GM12878 (cell line): ENCODE measurements around the gene ZFP64. TPM values are rescaled to one million over a fixed set of nuclear protein-coding genes. Genes with fewer than 3 reads are reported as not detected.

ENCODE experiments used
- ATAC-seq: fragments of 200-7000 bp; cut with Tn5 transposase; 3 replicates; pipeline ENCODE4 v1.9.1; 2020; ENCODE audit warnings: mild to moderate bottlenecking, moderate library complexity
- Bru-seq: library from RNA; stranded (reverse); fragments of 400-500 nt; gene quantifications from one replicate; lab custom pipeline; 2021; lab: Mats Ljungman, UMichigan
- BruChase-seq, 2 experiments: library from RNA; stranded (reverse); fragments of 400-500 nt; gene quantifications; one replicate each; lab custom pipeline; 2021; lab: Mats Ljungman, UMichigan
- BruUV-seq: library from RNA; stranded (reverse); fragments of 400-500 nt; replicated peaks from 2 replicates; lab custom pipeline; 2021; lab: Mats Ljungman, UMichigan
- CTCF ChIA-PET: fragments of 300-600 bp; sonication (Branson Sonifier 250); formaldehyde crosslinking; extraction: SDS; loops from one replicate; lab custom pipeline; 2021; ENCODE audit warnings: inconsistent platforms; lab: Yijun Ruan, JAX
- POLR2A ChIA-PET: fragments of 350-600 bp; formaldehyde crosslinking; extraction: SDS; loops from one replicate; lab custom pipeline; 2021; ENCODE audit warnings: inconsistent platforms; lab: Charles Lee
- RAD21 ChIA-PET: fragments of 300-600 bp; sonication (Branson Sonifier 250); formaldehyde crosslinking; loops from one replicate; lab custom pipeline; 2023; ENCODE audit warnings: antibody characterized with exemption; ENCODE audit not compliant: unreplicated experiment; lab: Charles Lee
- SMC1A ChIA-PET: fragments of 300-600 bp; sonication (Branson Sonifier 250); formaldehyde crosslinking; loops from one replicate; lab custom pipeline; 2023; ENCODE audit not compliant: unreplicated experiment, uncharacterized antibody; lab: Charles Lee
- DNase-seq: peaks from one replicate; pipeline ENCODE4 v3.0.0-alpha.2; 2011; ENCODE audit warnings: low read depth, low spot score
- FAIRE-seq: peaks from 3 replicates; lab custom pipeline; 2011; peaks lifted over from hg19 to GRCh38; lab: Jason Lieb, UNC
- H2AFZ ChIP-seq: 2 replicates; pipeline ENCODE4 v1.6.0; 2011; ENCODE audit warnings: low read depth, low read length, control low read depth; ENCODE audit not compliant: control insufficient read depth
- H3K27ac ChIP-seq: 2 replicates; pipeline ENCODE4 v1.5.1; 2011; ENCODE audit warnings: control low read depth; ENCODE audit not compliant: control insufficient read depth, insufficient read depth
- H3K27me3 ChIP-seq, 2 experiments: replicated peaks in 1 of 2; 2 replicates each; pipeline versions ENCODE4 v1.6.0 to v1.6.1; 2011; ENCODE audit warnings: low read length in 1 of 2; ENCODE audit not compliant: control insufficient read depth in 2 of 2, insufficient read depth in 2 of 2
- H3K36me3 ChIP-seq, 2 experiments: 2 replicates each; pipeline ENCODE4 v1.5.1; 2011; ENCODE audit warnings: low read length in 1 of 2; ENCODE audit not compliant: control insufficient read depth in 2 of 2, insufficient read depth in 2 of 2
- H3K4me1 ChIP-seq: 2 replicates; pipeline ENCODE4 v1.6.1; 2011; ENCODE audit warnings: mild to moderate bottlenecking, low read length, moderate library complexity, mixed read lengths; ENCODE audit not compliant: control insufficient read depth, insufficient read depth
- H3K4me2 ChIP-seq: 2 replicates; pipeline ENCODE4 v1.6.0; 2011; ENCODE audit warnings: control low read depth; ENCODE audit not compliant: control insufficient read depth, insufficient read depth
- H3K4me3 ChIP-seq: fragments of 200-600 bp; sonication (generic); 2 replicates; pipeline ENCODE4 v1.5.1; 2016
- H3K79me2 ChIP-seq: 2 replicates; pipeline ENCODE4 v1.6.0; 2011; ENCODE audit warnings: low read length; ENCODE audit not compliant: control insufficient read depth, insufficient read depth
- H3K9ac ChIP-seq: 2 replicates; pipeline ENCODE4 v1.8.0; 2011; ENCODE audit warnings: low read length, control low read depth, mixed read lengths; ENCODE audit not compliant: control insufficient read depth, insufficient read depth
- H3K9me3 ChIP-seq: replicated peaks from 3 replicates; pipeline ENCODE4 v1.5.1; 2011; ENCODE audit warnings: mild to moderate bottlenecking, low read length; ENCODE audit not compliant: control insufficient read depth, insufficient read depth
- H4K20me1 ChIP-seq: 2 replicates; pipeline ENCODE4 v1.6.0; 2011; ENCODE audit not compliant: control insufficient read depth, insufficient read depth
- BCL11A ChIP-seq: IDR thresholded peaks from 2 replicates; pipeline ENCODE4 v1.6.1; 2011; ENCODE audit warnings: low read depth, low read length
- DPF2 ChIP-seq: fragments of 450-650 bp; IDR thresholded peaks from 2 replicates; pipeline ENCODE4 v1.6.1; 2017; ENCODE audit warnings: mild to moderate bottlenecking
- IKZF2 ChIP-seq, 2 experiments: fragments of 450-650 bp; IDR thresholded peaks; 2 replicates each; pipeline ENCODE4 v1.6.1; 2017; ENCODE audit warnings: mild to moderate bottlenecking in 2 of 2, moderate library complexity in 2 of 2
- JUND ChIP-seq: IDR thresholded peaks from 2 replicates; pipeline ENCODE4 v1.6.1; 2012; ENCODE audit warnings: low read depth, mild to moderate bottlenecking, low read length, improper control_type of control experiment, moderate library complexity
- NFYB ChIP-seq: IDR thresholded peaks from 2 replicates; pipeline ENCODE4 v1.6.1; 2011; ENCODE audit warnings: low read depth, mild to moderate bottlenecking, low read length, improper control_type of control experiment, moderate library complexity; ENCODE audit not compliant: insufficient read depth
- NKRF ChIP-seq: fragments of 450-650 bp; conservative IDR thresholded peaks from 2 replicates; pipeline ENCODE4 v1.6.1; 2017; ENCODE audit warnings: mild to moderate bottlenecking, moderate library complexity
- POLR2A ChIP-seq: IDR thresholded peaks from 2 replicates; pipeline ENCODE4 v1.6.1; 2011; ENCODE audit warnings: low read depth, mild to moderate bottlenecking, low read length
- REST ChIP-seq: IDR thresholded peaks from 2 replicates; pipeline ENCODE4 v1.6.1; 2012; ENCODE audit warnings: mild to moderate bottlenecking, low read depth, low read length
- RFX5 ChIP-seq: IDR thresholded peaks from 2 replicates; pipeline ENCODE4 v1.6.1; 2011; ENCODE audit warnings: low read depth, low read length, improper control_type of control experiment
- ZNF24 ChIP-seq: fragments of 450-650 bp; IDR thresholded peaks from 2 replicates; pipeline ENCODE4 v1.6.1; 2017; ENCODE audit warnings: antibody characterized with exemption, mild to moderate bottlenecking
- ZNF384 ChIP-seq: IDR thresholded peaks from 2 replicates; pipeline ENCODE4 v1.6.1; 2012; ENCODE audit warnings: low read depth, mild to moderate bottlenecking, low read length, improper control_type of control experiment, borderline replicate concordance
- ZNF622 ChIP-seq: fragments of 450-650 bp; IDR thresholded peaks from 2 replicates; pipeline ENCODE4 v1.6.1; 2017; ENCODE audit warnings: mild to moderate bottlenecking, inconsistent platforms
- WGBS: methylation state at CpG from one replicate; pipeline ENCODE4 v1.1.6; 2016; ENCODE audit warnings: low lambda C conversion rate; ENCODE audit not compliant: insufficient replicate concordance, insufficient coverage; ENCODE audit errors: missing lambda C conversion rate; 5-methylcytosine and 5-hydroxymethylcytosine counted together
- in situ Hi-C: fragments of 300-500 bp; cut with MboI; formaldehyde crosslinking; loops from 9 replicates; pipeline ENCODE4 v1.14.3; 2018; ENCODE audit warnings: mixed read lengths
- intact Hi-C: fragments of 100-400 bp; cut with micrococcal nuclease; formaldehyde crosslinking; loops from one replicate; pipeline ENCODE4 v1.14.2; 2022; ENCODE audit not compliant: unreplicated experiment
- long read RNA-seq, 2 experiments: library from polyadenylated mRNA; unstranded; transcript quantifications; one replicate each; pipeline ENCODE4 v2.0.0, GENCODE V29; 2019 to 2020
- polyA minus RNA-seq, 3 experiments: library from RNA; depleted of rRNA, polyadenylated mRNA; stranded (reverse); fragments of >200 nt; gene quantifications; 2 replicates each; pipeline ENCODE4 v1.2.3, GENCODE V29; 2011
- polyA plus RNA-seq, 11 experiments: library from polyadenylated mRNA; depleted of rRNA in 4 of 11; unstranded in 6 of 11; stranded (reverse) in 5 of 11; fragments of >200 nt; fragmentation: Nextera tagmentation in 4 of 11; fragmentation: Illumina TruSeq in 1 of 11; extraction: Ambion mirVana in 4 of 11; extraction: Trizol in 1 of 11; gene quantifications; 1 replicate in 1 of 11; 2 replicates in 10 of 11; pipeline versions ENCODE4 v1.2.1 to v1.2.3, GENCODE V29; 2011 to 2016; ENCODE audit warnings: inconsistent platforms in 2 of 11, missing spikeins in 2 of 11, low read depth in 1 of 11
- total RNA-seq, 4 experiments: library from RNA; depleted of rRNA in 3 of 4; stranded (reverse); fragments of >200 nt in 3 of 4; fragmentation: Illumina TruSeq in 1 of 4; extraction: Trizol in 1 of 4; gene quantifications; 2 replicates each; pipeline versions ENCODE4 v1.2.1 to v1.2.3, GENCODE V29; 2013 to 2021

The ZFP64 gene
- 32.2 and 34.9 TPM in 2 replicates for total RNA-seq (2013; cell fraction: nucleolus; rRNA removed)
- total RNA-seq (2014; rRNA removed), result 10.6 and 12.3 TPM in 2 replicates
- total RNA-seq (2014; rRNA removed; fragmentation: Illumina TruSeq; extraction: Trizol), result 7.2 TPM in 2 replicates
- 12.5 and 14.4 TPM in 2 replicates for total RNA-seq (2021)
- polyA plus RNA-seq (2011; ENCODE audit: low read depth), result 4.2 TPM
- 12.5 and 21.8 TPM in 2 replicates for polyA plus RNA-seq (2011; rRNA removed)
- 19.0 and 20.8 TPM in 2 replicates for polyA plus RNA-seq (2011; cell fraction: cytosol; rRNA removed)
- 10.5 and 14.0 TPM in 2 replicates for polyA plus RNA-seq (2011; cell fraction: nucleus; rRNA removed)
- 9.5 and 10.9 TPM in 2 replicates for polyA plus RNA-seq (2012)
- polyA plus RNA-seq (2014; fragmentation: Illumina TruSeq; extraction: Trizol), result 11.3 and 14.8 TPM in 2 replicates
- 1 to 10 TPM; 2.3 to 3.3 TPM for polyA plus RNA-seq (2014; fragmentation: Nextera tagmentation; extraction: Ambion mirVana)
- 12.5 and 14.5 TPM in 2 replicates for polyA plus RNA-seq (2014; rRNA removed)
- 10 to 100 TPM; 11.0 to 15.5 TPM for polyA plus RNA-seq (2016; fragmentation: Nextera tagmentation; extraction: Ambion mirVana)
- polyA minus RNA-seq (2011; rRNA and poly(A)+ RNA removed), result 24.3 and 33.7 TPM in 2 replicates
- polyA minus RNA-seq (2011; cell fraction: cytosol; rRNA and poly(A)+ RNA removed), result 9.3 and 11.1 TPM in 2 replicates
- polyA minus RNA-seq (2011; cell fraction: nucleus; rRNA and poly(A)+ RNA removed), result 8.7 and 18.8 TPM in 2 replicates
- Bru-seq, nascent RNA, result percentile 59 among the genes with signal in this experiment
- BruChase-seq, experiment 1, labeled RNA remaining after a 6-hour chase, result percentile 61 among the genes with signal in this experiment
- BruChase-seq, experiment 2, labeled RNA remaining after a 2-hour chase, result percentile 58 among the genes with signal in this experiment
- long read RNA-seq, experiment 1, transcript ZFP64-201 (6 exons, 3,264 nt), result major isoform, 6 of 9 reads
- long read RNA-seq, experiment 1, partial matches to known transcripts, result 1 of 9 reads
- long read RNA-seq, experiment 1, other reads (novel, unspliced or antisense), result 1 of 9 reads
- long read RNA-seq, experiment 2, transcript ZFP64-201 (6 exons, 3,264 nt), result major isoform, 5 of 16 reads
- long read RNA-seq, experiment 2, partial matches to known transcripts, result 3 of 16 reads
- long read RNA-seq, experiment 2, other reads (novel, unspliced or antisense), result 5 of 16 reads

- Histone ChIP-seq H3K79me2 (peaks cover 36% of the 10 kb centered on the region), H3K36me3 (peaks cover 0 to 4% of the 10 kb centered on the region in 2 experiments; a peak in 1 of 4 replicates), H3K4me1 (peaks cover 3% of the 10 kb centered on the region; the same call in 1 of the 2 replicates), H2AFZ (peak within 1 kb of the TSS; percentile 76), H3K4me3 (peak within 1 kb of the TSS; percentile 91), H3K27ac (peak within 1 kb of the TSS; percentile 93), H3K27me3 (no peaks in the 10 kb centered on the region), H3K4me2 (peak within 1 kb of the TSS; percentile 91), H4K20me1 (no peaks in the 10 kb centered on the region), H3K9ac (peak within 1 kb of the TSS; percentile 93), H3K9me3 (no peaks in the 10 kb centered on the region)
- intact Hi-C loops (loop anchor here (5.0 kb wide), 1 partner anchor 64 kb away; no protein-coding TSS in a partner anchor), in situ Hi-C loops (loop anchor here (25.0 kb wide), 2 partner anchors 1379 to 1546 kb away; no protein-coding TSS in a partner anchor)
- ChIA-PET CTCF (interaction anchor here (0.9 to 3.6 kb wide), 7 partner anchors 10 to 63 kb away, joined by 3 to 18 read pairs (median 7); no protein-coding TSS in a partner anchor), SMC1A (interaction anchor here (0.8 to 3.6 kb wide), 7 partner anchors 10 to 161 kb away, joined by 3 to 24 read pairs (median 9); no protein-coding TSS in a partner anchor), RAD21 (interaction anchor here (0.6 to 3.3 kb wide), 8 partner anchors 11 to 1538 kb away, joined by 3 to 42 read pairs (median 4); no protein-coding TSS in a partner anchor), POLR2A (interaction anchor here (0.9 to 3.3 kb wide), 5 partner anchors 11 to 39 kb away, joined by 3 to 40 read pairs (median 4); no protein-coding TSS in a partner anchor)
- DNase-seq (no peak), FAIRE-seq (peak; percentile 68), ATAC-seq (peak; percentile 85)
- BruUV-seq, result no TSS peak
- 1% methylated on average over 56 of the region's 70 CpGs for WGBS
- TF ChIP-seq DPF2 (peak; percentile 85; the same call in 1 of the 2 replicates), POLR2A (peak; percentile 80), ZNF384 (no peak), ZNF24 (peak; percentile 54), BCL11A (0 out of 2 replicates have a peak, but pooled peaks have one; percentile 8), NFYB (no peak), JUND (0 out of 2 replicates have a peak, but pooled peaks have one; percentile 27), REST (0 out of 2 replicates have a peak, but pooled peaks have one; percentile 17), ZNF622 (no peak), IKZF2 (IDR thresholded peaks at IDR 0.05) (peak; percentile 83 to 90), NKRF (peak; percentile 13; the same call in 1 of the 2 replicates), RFX5 (peak; percentile 26; the same call in 1 of the 2 replicates)
These were observed at the start of gene ZFP64 for GRCh38 chr20:52191132-52191915. Gene ZFP64, minus strand, starts transcription at chr20:52191779. Its CDS starts 143 bp downstream, at chr20:52191636.
